ENCODE results near the gene PDCD2L. TPM values are rescaled to one million over a fixed set of nuclear protein-coding genes. Genes with fewer than 3 reads are reported as not detected.
A peak's percentile ranks its signal among the peaks of the same experiment; 100 is the strongest.
"Not testable (repeated sequence)": the region's sequence is repeated elsewhere in the genome, so short reads cannot be mapped to it uniquely, and the experiment has no call there.

Gene PDCD2L
- total RNA-seq, 1 donor from 2014 or later, result 12.5 TPM

GRCh38 chr19:34458677-34459076, 54.5 kb downstream of the PDCD2L start:
- no peaks in the 10 kb centered on the region for H3K9me3 Mint-ChIP-seq
- H3K36me3 Mint-ChIP-seq, result peaks cover 55% of the 10 kb centered on the region
- DNase-seq (ENCODE audit: low spot score in 2 of 2, unreplicated experiment in 2 of 2), result no peak
- no peaks in the 10 kb centered on the region for H3K27me3 Mint-ChIP-seq (ENCODE audit: low read depth)
- TF ChIP-seq CTCF (IDR thresholded peaks at IDR 0.05; ENCODE audit: unreplicated experiment), result no peak
- H3K4me3 Mint-ChIP-seq, result no peak overlapping the region
- peak overlapping the region; percentile 83 for H3K27ac Mint-ChIP-seq
- peaks cover 8% of the 10 kb centered on the region for H3K4me1 Mint-ChIP-seq

GRCh38 chr19:34459614-34460013, 55.4 kb downstream of the PDCD2L start:
- Mint-ChIP-seq H3K4me1 (peaks cover 8% of the 10 kb centered on the region), H3K27me3 (ENCODE audit: low read depth) (no peaks in the 10 kb centered on the region), H3K4me3 (no peak overlapping the region), H3K36me3 (peaks cover 53% of the 10 kb centered on the region), H3K9me3 (no peaks in the 10 kb centered on the region), H3K27ac (peak overlapping the region; percentile 33)
- DNase-seq (ENCODE audit: low spot score in 2 of 2, unreplicated experiment in 2 of 2), result no peak
- no peak for TF ChIP-seq CTCF (IDR thresholded peaks at IDR 0.05; ENCODE audit: unreplicated experiment)

GRCh38 chr19:34461375-34462100, 57.3 kb downstream of the PDCD2L start:
- Mint-ChIP-seq H3K27ac (no peak overlapping the region), H3K9me3 (no peaks in the 10 kb centered on the region), H3K27me3 (ENCODE audit: low read depth) (no peaks in the 10 kb centered on the region), H3K36me3 (peaks cover 53% of the 10 kb centered on the region), H3K4me3 (no peak overlapping the region), H3K4me1 (peaks cover 8% of the 10 kb centered on the region)
- no peak for DNase-seq (ENCODE audit: low spot score in 2 of 2, unreplicated experiment in 2 of 2)
- no peak for TF ChIP-seq CTCF (IDR thresholded peaks at IDR 0.05; ENCODE audit: unreplicated experiment)

GRCh38 chr19:34464785-34465184, 60.6 kb downstream of the PDCD2L start:
- peaks cover 54% of the 10 kb centered on the region for H3K36me3 Mint-ChIP-seq

GRCh38 chr19:34468409-34468808, 64.2 kb downstream of the PDCD2L start:
- H3K9me3 Mint-ChIP-seq, result no peaks in the 10 kb centered on the region
- H3K27ac Mint-ChIP-seq, result no peak overlapping the region
- TF ChIP-seq CTCF (IDR thresholded peaks at IDR 0.05; ENCODE audit: unreplicated experiment), result no peak
- no peaks in the 10 kb centered on the region for H3K27me3 Mint-ChIP-seq (ENCODE audit: low read depth)
- no peak for DNase-seq (ENCODE audit: low spot score in 2 of 2, unreplicated experiment in 2 of 2)
- no peaks in the 10 kb centered on the region for H3K4me1 Mint-ChIP-seq
- peaks cover 38% of the 10 kb centered on the region for H3K36me3 Mint-ChIP-seq
- H3K4me3 Mint-ChIP-seq, result no peak overlapping the region

More at GRCh38 chr19:34464785-34465184, 60.6 kb downstream of the PDCD2L start:
- not testable (repeated sequence) for H3K27ac Mint-ChIP-seq; H3K4me3 Mint-ChIP-seq; H3K9me3 Mint-ChIP-seq; DNase-seq (ENCODE audit: low spot score in 2 of 2, unreplicated experiment in 2 of 2); H3K4me1 Mint-ChIP-seq; H3K27me3 Mint-ChIP-seq (ENCODE audit: low read depth)

GRCh38 chr19:34469026-34469425, 64.8 kb downstream of the PDCD2L start:
- H3K27me3 Mint-ChIP-seq (ENCODE audit: low read depth); H3K9me3 Mint-ChIP-seq; DNase-seq (ENCODE audit: low spot score in 2 of 2, unreplicated experiment in 2 of 2); H3K4me1 Mint-ChIP-seq; H3K4me3 Mint-ChIP-seq; H3K27ac Mint-ChIP-seq: not testable (repeated sequence)
- peaks cover 34% of the 10 kb centered on the region for H3K36me3 Mint-ChIP-seq
